Astrocyte of the spinal cord (primary cell): ENCODE measurements around the gene APCDD1L.
A peak's percentile ranks its signal among the peaks of the same experiment; 100 is the strongest.

Experiments used
- DNase-seq: peaks from one replicate; pipeline ENCODE4 v3.0.0; 2011; ENCODE audit warnings: low read depth, low spot score
- H3K4me3 ChIP-seq: 2 replicates; pipeline ENCODE4 v1.5.1; 2011; ENCODE audit warnings: low read depth, mild to moderate bottlenecking, low read length, moderate library complexity
- in situ Hi-C: cut with HindIII; loops from 2 replicates; pipeline ENCODE4 v1.10.0; 2017; ENCODE audit warnings: low sequenced_read_pairs
- TF ChIP-seq, protein P1 (sequence below): IDR thresholded peaks from 2 replicates; pipeline ENCODE4 v1.5.1; 2012; ENCODE audit warnings: low read depth, mild to moderate bottlenecking, low read length, inconsistent platforms

Gene APCDD1L

DNA sequence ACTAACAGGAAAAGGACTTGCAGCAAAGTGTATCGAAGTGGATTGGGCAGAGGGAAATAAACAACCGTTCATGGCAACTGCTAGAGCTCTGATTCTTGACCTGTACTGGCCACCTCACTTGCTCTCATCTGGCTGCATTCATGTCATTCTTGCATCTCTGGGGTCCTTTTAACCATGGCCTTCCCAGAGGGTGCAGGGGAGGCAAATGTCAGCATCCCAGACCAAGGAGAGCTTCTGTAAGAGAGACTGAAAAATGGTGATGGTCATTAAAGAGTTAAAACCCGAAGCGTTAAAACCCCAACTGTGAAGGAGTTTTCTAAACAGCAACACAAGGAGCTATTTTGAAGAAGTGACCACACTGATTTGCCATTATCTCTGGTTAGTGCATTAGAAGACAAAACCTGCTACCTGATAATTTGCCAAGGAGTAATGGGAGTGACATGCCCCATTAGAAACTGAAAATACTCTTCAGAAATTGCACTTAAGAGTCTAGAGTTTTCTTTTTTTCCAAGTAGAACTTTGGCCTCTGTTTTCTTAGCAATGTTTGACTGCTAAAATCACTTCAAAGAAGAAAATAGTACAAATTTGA is 62.4 kb downstream of the APCDD1L start:
- DNase-seq: no peak
- in situ Hi-C loops: no loop called here
- no peak overlapping the region for H3K4me3 ChIP-seq
- TF ChIP-seq, protein P1, sequence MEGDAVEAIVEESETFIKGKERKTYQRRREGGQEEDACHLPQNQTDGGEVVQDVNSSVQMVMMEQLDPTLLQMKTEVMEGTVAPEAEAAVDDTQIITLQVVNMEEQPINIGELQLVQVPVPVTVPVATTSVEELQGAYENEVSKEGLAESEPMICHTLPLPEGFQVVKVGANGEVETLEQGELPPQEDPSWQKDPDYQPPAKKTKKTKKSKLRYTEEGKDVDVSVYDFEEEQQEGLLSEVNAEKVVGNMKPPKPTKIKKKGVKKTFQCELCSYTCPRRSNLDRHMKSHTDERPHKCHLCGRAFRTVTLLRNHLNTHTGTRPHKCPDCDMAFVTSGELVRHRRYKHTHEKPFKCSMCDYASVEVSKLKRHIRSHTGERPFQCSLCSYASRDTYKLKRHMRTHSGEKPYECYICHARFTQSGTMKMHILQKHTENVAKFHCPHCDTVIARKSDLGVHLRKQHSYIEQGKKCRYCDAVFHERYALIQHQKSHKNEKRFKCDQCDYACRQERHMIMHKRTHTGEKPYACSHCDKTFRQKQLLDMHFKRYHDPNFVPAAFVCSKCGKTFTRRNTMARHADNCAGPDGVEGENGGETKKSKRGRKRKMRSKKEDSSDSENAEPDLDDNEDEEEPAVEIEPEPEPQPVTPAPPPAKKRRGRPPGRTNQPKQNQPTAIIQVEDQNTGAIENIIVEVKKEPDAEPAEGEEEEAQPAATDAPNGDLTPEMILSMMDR: no peak

DNA sequence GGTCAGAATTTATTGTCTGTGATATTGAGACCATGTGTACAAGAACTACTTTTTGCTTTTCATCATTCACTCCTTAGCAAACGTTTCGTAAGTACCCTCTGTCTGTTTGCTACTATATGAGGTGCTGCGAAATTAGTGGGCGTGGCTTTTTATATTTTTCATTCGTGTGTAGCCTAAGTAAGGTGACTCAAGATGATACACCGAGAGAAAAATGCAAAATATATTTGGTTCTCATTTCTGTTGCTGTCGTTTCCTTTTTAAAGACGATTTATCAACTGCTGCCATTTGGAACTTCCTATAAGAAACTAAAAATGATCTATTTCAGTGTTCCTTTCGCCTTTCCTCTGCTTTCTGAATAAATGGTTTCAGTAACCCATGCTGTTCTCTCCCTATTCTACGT is 64.9 kb downstream of the APCDD1L start:
- no peak overlapping the region for H3K4me3 ChIP-seq
- DNase-seq: no peak
- in situ Hi-C loops: no loop called here
- TF ChIP-seq, protein P1: no peak

DNA sequence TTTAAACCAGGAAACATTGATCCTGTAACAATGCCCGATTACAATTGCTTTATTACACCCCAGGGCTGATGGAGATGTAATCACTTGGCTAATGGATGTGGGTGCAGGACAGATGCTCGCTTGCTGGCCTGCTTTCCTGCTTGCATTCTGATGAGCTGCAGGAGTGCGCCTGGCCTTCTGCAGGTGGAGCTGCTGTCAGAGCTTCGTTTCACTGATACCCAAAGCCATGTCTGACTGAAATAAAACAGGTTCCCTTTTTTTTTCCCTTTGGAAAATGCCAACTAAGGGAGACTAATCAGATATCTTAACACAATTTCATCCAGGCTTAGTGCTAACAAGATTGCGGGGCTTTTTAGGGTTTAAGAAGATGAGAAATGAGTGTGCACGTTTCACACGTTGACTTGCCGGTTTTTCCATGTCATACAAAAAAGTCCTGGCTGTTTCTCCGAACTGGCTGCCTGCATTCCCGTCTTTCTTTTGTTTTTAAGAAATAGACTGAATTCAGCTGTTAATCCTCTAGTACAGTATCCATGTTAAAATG is 65.4 kb downstream of the APCDD1L start:
- H3K4me3 ChIP-seq: no peak overlapping the region
- no peak for DNase-seq
- in situ Hi-C loops: no loop called here
- TF ChIP-seq, protein P1: no peak

DNA sequence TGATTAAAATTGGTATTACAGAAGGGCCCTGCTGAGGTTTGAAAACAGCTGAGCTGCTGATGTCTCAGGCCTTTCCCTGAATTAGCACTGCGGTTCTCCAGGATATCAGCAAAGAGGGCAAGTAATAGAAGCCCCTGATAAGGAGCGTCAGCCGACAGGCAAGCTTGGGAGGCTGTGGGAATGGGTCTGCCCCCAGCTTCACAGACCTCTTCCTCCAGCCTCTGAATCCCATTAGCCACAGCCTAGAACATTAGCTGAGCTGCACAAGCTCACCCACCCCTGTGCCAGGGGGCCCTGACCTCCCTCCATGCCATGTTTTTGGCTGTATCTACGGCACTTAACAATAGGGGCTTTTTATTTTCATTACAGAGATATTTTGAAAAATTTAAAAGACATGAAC is 66.2 kb downstream of the APCDD1L start:
- TF ChIP-seq, protein P1: no peak
- no peak for DNase-seq
- in situ Hi-C loops: no loop called here
- H3K4me3 ChIP-seq: no peak overlapping the region

DNA sequence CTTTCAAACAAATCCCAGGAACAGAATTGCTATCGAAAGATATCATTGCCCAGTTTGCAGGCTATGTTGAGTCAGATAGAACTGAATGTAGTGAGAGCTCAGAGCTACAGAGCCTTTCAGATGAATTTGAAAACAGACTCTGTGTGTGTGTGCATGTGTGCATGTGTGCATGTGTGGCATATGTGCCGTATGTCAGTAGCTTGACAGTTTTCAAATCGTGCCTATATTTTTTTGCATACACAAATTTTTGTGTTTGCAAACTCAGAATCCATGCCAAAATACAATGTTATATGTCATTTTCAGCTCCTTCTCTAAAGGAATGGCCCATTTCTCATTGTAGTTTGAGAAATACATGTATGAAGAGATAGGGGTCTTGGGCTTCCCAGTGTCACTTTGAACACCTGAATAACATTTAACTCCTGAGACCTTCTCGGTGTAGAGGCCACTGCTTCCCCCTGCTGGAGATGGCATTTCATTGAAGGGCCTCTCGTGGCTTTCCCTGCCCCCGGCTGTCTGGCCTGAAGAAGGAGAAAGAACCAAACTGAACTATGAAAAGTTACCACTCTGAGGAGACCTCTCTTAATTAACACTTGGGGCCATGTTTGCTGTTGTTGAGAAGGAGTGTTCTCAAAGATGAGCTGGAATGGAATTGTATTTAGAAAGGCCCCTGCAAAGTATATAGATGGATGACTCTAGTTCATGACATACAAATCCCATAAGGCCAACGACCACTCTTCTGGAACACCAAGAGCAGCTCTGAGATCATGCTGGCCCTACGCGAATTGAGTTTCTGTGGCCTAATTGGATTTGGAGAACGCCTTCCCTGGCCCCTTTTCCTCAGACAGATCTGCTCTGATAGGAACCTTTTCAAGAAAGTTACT is 67.4 kb downstream of the APCDD1L start:
- no peak overlapping the region for H3K4me3 ChIP-seq
- peak; percentile 61 for DNase-seq
- in situ Hi-C loops: no loop called here
- TF ChIP-seq, protein P1: peak; percentile 81

DNA sequence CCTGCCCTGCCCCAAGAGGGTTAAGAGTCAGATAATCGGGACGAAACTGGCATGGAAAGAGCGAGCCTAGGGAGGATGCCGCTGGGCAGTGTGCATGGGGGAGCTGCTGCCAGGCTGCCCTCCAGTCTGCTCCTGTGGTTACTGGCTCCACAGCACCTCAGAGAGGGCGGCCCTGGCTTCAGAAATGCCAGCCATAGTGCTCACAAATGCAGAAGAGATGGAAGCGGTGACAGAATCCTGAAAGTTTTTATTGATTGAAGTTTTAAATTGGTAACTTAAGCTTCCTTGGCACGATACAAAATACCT is 68.3 kb downstream of the APCDD1L start:
- DNase-seq: no peak
- no peak overlapping the region for H3K4me3 ChIP-seq
- in situ Hi-C loops: no loop called here
- TF ChIP-seq, protein P1: no peak
